HG02885 (cell line): Measurements from ENCODE around the gene BCO1.
"Not testable (repeated sequence)": the region's sequence is repeated elsewhere in the genome, so short reads cannot be mapped to it uniquely, and the experiment has no call there.

Experiments
- ATAC-seq: cut with Tn5 transposase; IDR thresholded peaks from one replicate; pipeline ENCODE4 v1.9.1; 2021; ENCODE audit warnings: mild to moderate bottlenecking; ENCODE audit not compliant: unreplicated experiment, poor library complexity

Gene BCO1, protein sequence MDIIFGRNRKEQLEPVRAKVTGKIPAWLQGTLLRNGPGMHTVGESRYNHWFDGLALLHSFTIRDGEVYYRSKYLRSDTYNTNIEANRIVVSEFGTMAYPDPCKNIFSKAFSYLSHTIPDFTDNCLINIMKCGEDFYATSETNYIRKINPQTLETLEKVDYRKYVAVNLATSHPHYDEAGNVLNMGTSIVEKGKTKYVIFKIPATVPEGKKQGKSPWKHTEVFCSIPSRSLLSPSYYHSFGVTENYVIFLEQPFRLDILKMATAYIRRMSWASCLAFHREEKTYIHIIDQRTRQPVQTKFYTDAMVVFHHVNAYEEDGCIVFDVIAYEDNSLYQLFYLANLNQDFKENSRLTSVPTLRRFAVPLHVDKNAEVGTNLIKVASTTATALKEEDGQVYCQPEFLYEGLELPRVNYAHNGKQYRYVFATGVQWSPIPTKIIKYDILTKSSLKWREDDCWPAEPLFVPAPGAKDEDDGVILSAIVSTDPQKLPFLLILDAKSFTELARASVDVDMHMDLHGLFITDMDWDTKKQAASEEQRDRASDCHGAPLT

GRCh38 chr16:81238296-81239011, at the start of gene BCO1:
BCO1 (plus strand) TSS chr16:81238689; CDS start chr16:81238909, 220 bp downstream.
- ATAC-seq, result no peak

- no peak for ATAC-seq
Measured at GRCh38 chr16:81189100-81189664, 49.3 kb upstream of the BCO1 start.

GRCh38 chr16:81190667-81191066, 47.8 kb upstream of the BCO1 start:
- no peak for ATAC-seq

DNA sequence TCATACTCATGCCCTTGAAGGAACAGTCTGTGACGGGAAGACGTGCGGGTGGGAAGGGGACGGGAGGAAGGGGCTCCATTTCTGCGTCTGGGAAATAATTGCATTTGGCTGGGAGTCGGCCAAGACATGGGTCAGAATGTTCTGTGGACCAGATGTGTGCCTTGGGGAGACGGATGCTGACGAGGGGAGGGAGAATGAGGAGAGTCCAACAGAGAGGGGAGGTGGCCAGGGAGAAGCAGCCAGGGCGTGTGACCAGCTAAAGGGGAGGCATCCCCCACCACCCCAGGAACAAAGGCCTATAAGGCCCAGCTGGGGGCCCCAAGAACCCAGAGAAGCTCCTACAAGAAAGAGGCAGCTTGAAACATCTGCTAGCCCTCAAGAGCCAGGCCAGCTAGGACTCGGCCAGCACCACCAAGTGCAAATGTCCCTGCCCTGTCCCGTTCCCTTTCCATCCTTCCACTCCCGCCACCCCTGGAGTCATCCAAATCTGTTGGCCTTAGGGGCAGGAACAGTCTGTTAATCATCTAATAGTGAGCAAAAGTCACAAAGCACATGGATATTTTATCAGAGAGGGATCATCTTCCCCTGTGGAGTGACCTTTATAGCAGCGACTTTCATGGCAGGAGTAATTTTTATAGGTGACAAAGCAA, 42.5 kb upstream of the BCO1 start:
- ATAC-seq, result no peak

DNA sequence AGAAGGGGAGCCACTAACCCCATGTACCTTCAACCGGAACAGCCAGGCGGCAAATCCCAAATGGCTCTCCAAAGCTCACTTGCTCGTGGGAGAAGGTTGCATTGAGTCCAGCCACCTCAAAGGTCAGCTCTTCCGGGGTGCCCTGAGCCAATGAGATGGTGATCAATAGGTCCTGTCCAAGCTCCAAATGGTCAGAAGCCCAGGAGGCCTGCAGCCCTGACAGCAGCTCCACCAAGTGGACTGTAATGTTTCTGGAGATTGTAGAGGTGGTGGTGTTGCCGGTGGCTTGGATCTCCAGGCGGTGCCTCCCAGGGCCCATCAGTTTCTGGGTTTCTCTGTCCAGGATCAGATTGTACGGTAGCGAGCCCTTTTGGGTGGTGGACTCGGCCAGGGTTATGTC, 39.9 kb upstream of the BCO1 start:
- ATAC-seq, result no peak

DNA sequence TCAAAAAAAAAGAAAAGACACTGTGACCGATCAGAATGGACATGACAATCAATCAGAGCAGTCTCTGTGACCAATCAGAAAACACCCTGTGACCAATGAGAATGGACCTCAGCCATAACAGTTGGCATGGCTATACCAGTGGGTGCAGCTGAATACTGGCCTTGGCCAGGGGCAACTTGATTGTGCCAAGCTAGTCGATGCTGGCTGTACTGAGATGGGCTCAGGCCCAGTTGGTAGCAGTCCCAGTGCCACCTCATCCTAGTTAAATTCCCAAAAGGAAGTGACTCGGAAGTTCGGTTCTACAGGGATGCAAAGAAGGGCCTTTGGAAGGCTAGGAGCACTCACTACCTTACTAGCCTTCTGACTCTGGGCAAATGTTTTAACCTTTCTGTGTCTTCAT, 37.2 kb upstream of the BCO1 start:
- no peak for ATAC-seq

- ATAC-seq, result no peak
Measured at GRCh38 chr16:81204798-81205680, 33.5 kb upstream of the BCO1 start.

GRCh38 chr16:81207076-81207475, 31.4 kb upstream of the BCO1 start:
- ATAC-seq, result no peak

DNA sequence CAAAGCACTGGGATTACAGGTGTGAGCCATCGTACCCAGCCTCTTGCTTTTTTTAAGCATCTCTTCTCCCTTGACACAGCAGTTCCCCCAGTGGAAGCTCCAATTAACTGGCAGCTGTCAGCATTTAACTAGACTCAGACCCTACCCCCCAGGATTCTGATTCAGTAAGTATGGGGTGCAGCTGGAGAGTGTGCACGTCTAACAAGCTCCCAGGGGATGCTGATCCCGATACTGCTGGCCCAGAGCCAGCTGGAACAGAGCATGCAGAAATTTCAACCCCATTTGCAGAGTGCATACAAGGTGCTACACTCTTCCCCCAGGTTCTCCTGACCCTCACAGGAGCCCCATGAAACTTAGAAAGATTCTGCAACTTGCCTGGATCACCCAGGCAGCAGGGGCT, 27.7 kb upstream of the BCO1 start:
- ATAC-seq, result no peak

DNA sequence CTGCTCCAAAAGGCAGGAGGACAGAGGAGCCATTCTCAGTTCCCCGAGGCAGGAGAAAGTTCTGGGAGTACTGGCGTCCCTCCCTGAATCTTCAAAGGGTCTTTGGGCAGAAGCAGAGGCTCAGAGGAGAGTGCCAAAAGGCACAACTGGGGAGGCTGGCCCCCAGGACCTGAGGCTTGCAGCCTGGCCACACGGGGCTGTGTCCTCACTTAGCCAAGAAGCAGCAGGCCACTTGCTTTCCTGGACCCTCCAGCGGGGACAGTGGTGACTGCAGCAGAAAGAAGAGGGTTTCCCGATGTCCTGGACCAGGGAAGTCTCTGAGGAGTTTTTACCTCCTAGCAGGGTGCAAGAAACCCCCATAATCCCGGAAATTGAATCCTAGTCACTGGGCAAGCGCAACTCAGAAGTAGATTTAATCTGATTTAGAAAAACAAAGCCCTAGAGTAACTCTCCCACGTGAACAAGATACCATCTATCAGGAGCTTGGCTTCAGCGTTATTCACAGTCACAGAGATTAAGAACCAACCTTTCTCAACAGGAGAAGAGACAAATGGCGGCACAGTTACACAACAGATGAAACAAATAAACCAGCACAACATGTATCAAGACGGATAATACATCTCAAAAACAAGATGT, 25.5 kb upstream of the BCO1 start:
- no peak for ATAC-seq

DNA sequence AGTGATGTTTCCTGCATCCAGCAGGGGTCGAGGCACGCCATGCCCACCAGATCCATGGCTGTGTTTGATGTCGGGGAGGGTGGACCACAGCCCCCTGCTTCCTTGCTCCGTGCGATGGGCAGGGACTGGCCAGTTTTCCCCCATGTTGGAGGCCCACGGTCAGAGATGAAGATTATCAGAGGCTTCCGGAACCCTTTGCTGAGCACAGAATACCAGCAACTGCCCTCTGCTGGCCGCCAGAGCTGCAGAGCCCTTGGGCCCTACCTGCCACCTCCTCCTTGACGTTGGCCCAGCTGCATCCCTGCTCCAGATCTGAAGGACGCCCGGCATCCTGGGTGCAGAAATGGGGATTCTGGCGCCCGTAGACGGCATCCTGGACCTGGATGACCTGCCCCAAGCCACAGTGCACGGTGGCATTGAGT, 23.7 kb upstream of the BCO1 start:
- ATAC-seq, result no peak

- no peak for ATAC-seq
Measured at GRCh38 chr16:81216114-81216513, 22.4 kb upstream of the BCO1 start.

DNA sequence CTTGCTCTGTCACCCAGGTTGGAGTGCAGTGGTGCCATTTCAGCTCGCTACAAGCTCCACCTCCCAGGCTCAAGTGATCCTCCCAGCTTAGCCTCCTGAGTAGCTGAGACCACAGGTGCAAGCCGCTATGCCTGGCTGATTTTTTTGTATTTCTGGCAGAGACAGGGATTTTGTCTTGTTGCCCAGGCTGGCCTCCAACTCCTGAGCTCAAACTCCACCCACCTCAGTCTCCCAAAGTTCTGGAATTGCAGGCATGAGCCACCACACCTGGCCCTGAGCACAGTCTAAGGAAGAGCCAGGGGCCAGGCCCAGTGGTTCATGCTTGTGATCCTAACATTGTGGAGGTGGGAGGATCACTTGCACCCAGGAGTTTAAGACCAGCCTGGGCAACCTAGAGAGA, 21.8 kb upstream of the BCO1 start:
- ATAC-seq, result no peak

GRCh38 chr16:81219151-81219550, 19.3 kb upstream of the BCO1 start:
- ATAC-seq, result no peak

- no peak for ATAC-seq
Measured at GRCh38 chr16:81220349-81220748, 18.1 kb upstream of the BCO1 start.

- no peak for ATAC-seq
Measured at GRCh38 chr16:81221731-81222130, 16.8 kb upstream of the BCO1 start.

- ATAC-seq, result no peak
Measured at GRCh38 chr16:81224824-81225223, 13.7 kb upstream of the BCO1 start.

DNA sequence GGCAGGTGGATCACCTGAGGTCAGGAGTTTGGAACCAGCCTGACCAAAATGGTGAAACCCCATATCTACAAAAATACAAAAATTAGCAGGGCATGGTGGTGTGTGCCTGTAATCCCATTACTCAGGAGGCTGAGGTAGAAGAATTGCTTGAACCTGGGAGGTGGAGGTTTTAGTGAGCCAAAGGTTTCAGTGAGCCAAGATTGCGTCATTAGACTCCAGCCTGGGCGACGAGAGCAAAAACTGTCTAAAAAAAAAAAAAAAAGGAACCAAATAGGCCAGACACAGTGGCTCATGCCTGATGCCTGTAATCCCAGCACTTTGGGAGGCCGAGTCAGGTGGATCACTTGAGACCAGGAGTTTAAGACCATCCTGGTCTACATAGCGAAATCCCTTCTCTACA, 12.8 kb upstream of the BCO1 start:
- ATAC-seq, result not testable (repeated sequence)

DNA sequence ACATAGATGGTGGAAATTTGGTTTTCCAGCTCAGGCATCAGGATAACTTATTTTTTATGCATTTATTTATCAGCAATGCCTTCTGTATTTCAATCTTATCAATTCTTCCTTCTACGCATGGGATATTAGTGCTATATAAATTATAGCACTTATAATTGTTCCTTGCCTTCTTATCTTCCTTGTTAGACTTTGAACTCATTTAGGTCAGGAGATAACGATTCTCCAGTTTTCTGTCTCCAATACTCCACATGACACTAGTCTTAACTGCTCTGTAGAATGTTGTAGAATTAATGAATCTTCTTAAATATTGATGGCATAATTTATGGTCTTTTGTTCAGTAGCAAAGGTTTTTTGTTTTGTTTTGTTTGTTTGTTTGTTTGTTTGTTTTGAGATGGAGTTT, 10.7 kb upstream of the BCO1 start:
- no peak for ATAC-seq
